ENCODE data around the gene FNIP2.

- TF ChIP-seq RCOR1 (IDR thresholded peaks at IDR 0.05; ENCODE audit: borderline replicate concordance in 1 of 2, low read depth in 2 of 2, low read length in 2 of 2): no peak
- no peak for TF ChIP-seq FOXA3 (CRISPR knock-in tag; conservative IDR thresholded peaks at IDR 0.05 in 1 of 2, IDR thresholded peaks at IDR 0.05 in 1 of 2)
- no peak for TF ChIP-seq ZBTB7A (IDR thresholded peaks at IDR 0.05; ENCODE audit: borderline replicate concordance, control insufficient read depth, low read depth, low read length)
Measured at GRCh38 chr4:158859661-158860060, 90.8 kb downstream of the FNIP2 start.

All from K562 (cell line).